Osteocyte (in vitro differentiated cells): ENCODE results near the gene STXBP3. TPM values are rescaled to one million over a fixed set of nuclear protein-coding genes. Genes with fewer than 3 reads are reported as not detected.

Experiments
- DNase-seq: peaks from one replicate; pipeline ENCODE4 v3.0.0; 2021; ENCODE audit warnings: mixed read lengths; ENCODE audit not compliant: unreplicated experiment; ENCODE audit errors: extremely low spot score
- H3K27ac Mint-ChIP-seq: one replicate; pipeline ENCODE4 v1.8.0; 2021; ENCODE audit warnings: mild to moderate bottlenecking, mixed read lengths; ENCODE audit not compliant: unreplicated experiment
- H3K27me3 Mint-ChIP-seq: one replicate; pipeline ENCODE4 v1.8.0; 2021; ENCODE audit warnings: mixed read lengths; ENCODE audit not compliant: unreplicated experiment
- H3K36me3 Mint-ChIP-seq: one replicate; pipeline ENCODE4 v1.8.0; 2021; ENCODE audit warnings: mixed read lengths; ENCODE audit not compliant: unreplicated experiment
- H3K4me1 Mint-ChIP-seq: one replicate; pipeline ENCODE4 v1.8.0; 2021; ENCODE audit warnings: mixed read lengths; ENCODE audit not compliant: unreplicated experiment
- H3K4me3 Mint-ChIP-seq: one replicate; pipeline ENCODE4 v1.8.0; 2021; ENCODE audit warnings: mild to moderate bottlenecking, moderate library complexity, mixed read lengths; ENCODE audit not compliant: unreplicated experiment
- H3K9me3 Mint-ChIP-seq: one replicate; pipeline ENCODE4 v1.8.0; 2021; ENCODE audit warnings: mixed read lengths; ENCODE audit not compliant: unreplicated experiment
- total RNA-seq: library from RNA; stranded (reverse); gene quantifications from 2 replicates; pipeline ENCODE4 v1.2.1, GENCODE V29; 2021
- TF ChIP-seq, protein P1 (sequence below): fragments of 200-600 bp; sonication (generic); IDR thresholded peaks from 2 replicates; pipeline ENCODE4 v1.5.0; 2021; ENCODE audit warnings: antibody characterized with exemption, mild to moderate bottlenecking, moderate library complexity

The STXBP3 gene
- total RNA-seq, 1 donor from 2014 or later, result 54.7 TPM

DNA sequence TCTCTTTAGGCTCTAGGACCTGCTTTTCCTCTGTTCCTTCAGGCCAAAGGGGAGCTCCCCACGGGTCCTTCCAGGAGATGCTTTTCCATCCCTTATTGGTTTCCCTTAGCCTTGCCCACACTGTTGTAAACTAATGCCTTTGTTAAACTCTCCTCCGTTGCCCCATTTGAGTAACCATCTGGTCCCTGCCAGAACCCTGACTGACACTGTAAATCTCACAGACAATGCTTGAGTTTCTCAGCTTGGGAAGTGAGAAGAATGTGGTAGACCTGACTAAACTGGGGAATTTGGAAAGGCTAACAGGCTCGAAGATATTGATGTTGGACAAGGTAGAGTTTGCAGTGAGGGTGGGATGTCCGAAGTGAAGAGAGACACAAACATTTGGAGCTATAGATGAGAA is 99.0 kb downstream of the STXBP3 start:
- Mint-ChIP-seq H3K4me1 (peaks cover 9% of the 10 kb centered on the region), H3K27ac (no peak overlapping the region), H3K36me3 (no peaks in the 10 kb centered on the region), H3K27me3 (no peaks in the 10 kb centered on the region), H3K4me3 (no peak overlapping the region), H3K9me3 (no peaks in the 10 kb centered on the region)
- TF ChIP-seq, protein P1, sequence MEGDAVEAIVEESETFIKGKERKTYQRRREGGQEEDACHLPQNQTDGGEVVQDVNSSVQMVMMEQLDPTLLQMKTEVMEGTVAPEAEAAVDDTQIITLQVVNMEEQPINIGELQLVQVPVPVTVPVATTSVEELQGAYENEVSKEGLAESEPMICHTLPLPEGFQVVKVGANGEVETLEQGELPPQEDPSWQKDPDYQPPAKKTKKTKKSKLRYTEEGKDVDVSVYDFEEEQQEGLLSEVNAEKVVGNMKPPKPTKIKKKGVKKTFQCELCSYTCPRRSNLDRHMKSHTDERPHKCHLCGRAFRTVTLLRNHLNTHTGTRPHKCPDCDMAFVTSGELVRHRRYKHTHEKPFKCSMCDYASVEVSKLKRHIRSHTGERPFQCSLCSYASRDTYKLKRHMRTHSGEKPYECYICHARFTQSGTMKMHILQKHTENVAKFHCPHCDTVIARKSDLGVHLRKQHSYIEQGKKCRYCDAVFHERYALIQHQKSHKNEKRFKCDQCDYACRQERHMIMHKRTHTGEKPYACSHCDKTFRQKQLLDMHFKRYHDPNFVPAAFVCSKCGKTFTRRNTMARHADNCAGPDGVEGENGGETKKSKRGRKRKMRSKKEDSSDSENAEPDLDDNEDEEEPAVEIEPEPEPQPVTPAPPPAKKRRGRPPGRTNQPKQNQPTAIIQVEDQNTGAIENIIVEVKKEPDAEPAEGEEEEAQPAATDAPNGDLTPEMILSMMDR, result no peak
- no peak for DNase-seq

DNA sequence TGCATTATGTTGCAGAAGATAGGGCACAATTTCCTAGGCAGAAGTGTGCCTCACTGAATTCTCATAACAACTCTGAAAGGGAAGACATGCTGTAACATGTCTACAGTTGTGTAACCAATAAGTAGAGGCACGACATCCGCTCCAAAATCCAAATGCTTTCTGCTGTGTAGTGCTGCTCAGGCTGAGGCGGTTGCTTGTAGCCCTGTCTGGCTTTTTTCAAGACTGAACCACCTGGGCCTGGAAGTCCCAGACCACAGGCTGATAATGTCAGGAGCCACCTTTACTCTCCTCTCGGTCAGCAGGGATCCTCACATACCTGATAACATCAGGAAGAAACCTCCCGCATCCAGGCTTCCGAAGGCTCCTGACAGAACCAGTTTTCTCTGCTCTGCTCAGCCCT is 99.5 kb downstream of the STXBP3 start:
- TF ChIP-seq, protein P1, result no peak
- no peak overlapping the region for H3K27ac Mint-ChIP-seq

DNA sequence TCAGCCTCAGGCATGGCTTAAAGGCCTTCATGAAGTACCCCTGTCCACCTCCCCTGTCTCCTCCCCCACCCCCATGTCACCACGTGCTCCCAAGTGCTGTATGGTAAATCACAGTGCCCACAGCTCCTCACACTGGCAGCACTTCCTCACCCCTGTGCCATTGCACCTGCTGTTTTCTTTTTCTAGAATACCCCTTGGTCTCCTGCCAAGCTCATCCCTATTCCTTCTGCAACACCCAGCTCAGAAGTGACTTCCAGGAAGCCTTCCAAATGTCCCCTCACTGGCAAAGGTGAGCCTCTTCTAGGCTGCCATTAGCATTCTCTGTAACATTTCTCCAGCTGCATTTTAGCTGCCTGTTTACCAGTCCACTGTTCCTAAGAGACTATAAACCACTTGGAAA is 101.0 kb downstream of the STXBP3 start:
- no peaks in the 10 kb centered on the region for H3K27me3 Mint-ChIP-seq
- no peak for DNase-seq
- H3K36me3 Mint-ChIP-seq, result no peaks in the 10 kb centered on the region
- H3K9me3 Mint-ChIP-seq, result no peaks in the 10 kb centered on the region
- H3K4me3 Mint-ChIP-seq, result no peak overlapping the region
- TF ChIP-seq, protein P1, result no peak
- H3K4me1 Mint-ChIP-seq, result peaks cover 14% of the 10 kb centered on the region
- H3K27ac Mint-ChIP-seq, result no peak overlapping the region

More for the DNA sequence above, 99.5 kb downstream of the STXBP3 start:
- no peaks in the 10 kb centered on the region for H3K9me3 Mint-ChIP-seq
- H3K27me3 Mint-ChIP-seq, result no peaks in the 10 kb centered on the region
- no peak overlapping the region for H3K4me3 Mint-ChIP-seq
- peaks cover 9% of the 10 kb centered on the region for H3K4me1 Mint-ChIP-seq
- no peak for DNase-seq
- no peaks in the 10 kb centered on the region for H3K36me3 Mint-ChIP-seq

DNA sequence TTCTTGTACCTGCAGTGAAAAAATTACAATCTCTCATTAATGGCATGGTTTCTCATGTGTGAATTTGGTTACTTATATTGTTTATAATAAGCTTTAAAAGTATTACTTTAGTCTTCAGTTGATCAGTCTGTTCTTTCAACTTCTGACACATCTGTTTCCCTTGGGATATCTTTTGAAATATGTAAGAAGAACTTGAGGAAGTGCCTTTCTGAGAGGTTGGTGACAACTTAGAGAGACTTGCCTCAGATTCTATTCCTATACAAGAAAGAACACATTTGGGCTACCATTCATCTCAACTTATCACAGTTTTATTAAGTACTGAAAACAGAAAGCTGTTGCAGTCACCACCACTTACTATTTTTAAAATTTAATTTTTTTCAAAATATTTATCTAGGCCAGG is 102.3 kb downstream of the STXBP3 start:
- no peaks in the 10 kb centered on the region for H3K9me3 Mint-ChIP-seq
- H3K27ac Mint-ChIP-seq, result no peak overlapping the region
- TF ChIP-seq, protein P1, result no peak
- peaks cover 18% of the 10 kb centered on the region for H3K4me1 Mint-ChIP-seq
- H3K27me3 Mint-ChIP-seq, result no peaks in the 10 kb centered on the region
- no peaks in the 10 kb centered on the region for H3K36me3 Mint-ChIP-seq
- no peak for DNase-seq
- H3K4me3 Mint-ChIP-seq, result no peak overlapping the region

DNA sequence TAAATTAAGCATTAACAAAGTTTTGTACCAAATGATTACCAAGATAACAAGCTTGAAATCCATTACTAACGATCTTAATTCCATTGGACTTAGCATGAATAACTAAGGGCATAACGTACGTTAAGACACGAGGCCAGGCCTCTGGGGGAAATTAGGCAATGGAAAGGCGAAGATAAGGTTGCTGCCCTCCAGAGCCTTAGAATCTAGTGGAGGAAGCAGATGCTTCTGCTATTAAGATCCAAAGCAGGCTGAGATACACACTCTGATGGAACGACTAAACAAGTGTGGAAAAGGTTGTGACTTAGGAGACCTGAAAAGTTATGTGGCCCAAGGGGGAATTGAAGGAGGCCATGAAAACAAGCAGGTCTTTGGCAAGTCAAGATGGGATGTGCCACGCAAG is 104.5 kb downstream of the STXBP3 start:
- TF ChIP-seq, protein P1, result no peak
- Mint-ChIP-seq H3K9me3 (no peaks in the 10 kb centered on the region), H3K4me3 (no peak overlapping the region), H3K27ac (no peak overlapping the region), H3K27me3 (no peaks in the 10 kb centered on the region), H3K4me1 (peaks cover 28% of the 10 kb centered on the region), H3K36me3 (no peaks in the 10 kb centered on the region)
- no peak for DNase-seq
